Heart left ventricle (tissue), 16 donors: ENCODE data around the gene MS4A18. TPM values are rescaled to one million over a fixed set of nuclear protein-coding genes. Genes with fewer than 3 reads are reported as not detected.

ENCODE experiments used
- ATAC-seq, 4 donors: fragments of 200-7000 bp; cut with Tn5 transposase; one replicate each; pipeline ENCODE4 v1.9.1; 2020 to 2022; ENCODE audit warnings: moderate library complexity in 4 of 4, mild to moderate bottlenecking in 3 of 4, moderate number of reproducible peaks in 1 of 4
- DNase-seq, 5 donors: peaks; one replicate each; pipeline ENCODE4 v3.0.0-alpha.2; 2020
- H3K27ac ChIP-seq, 12 donors: fragments of 200-600 bp; sonication (generic) in 4 of 12; one replicate each; pipeline versions ENCODE4 v1.5.0 to v1.8.0; 2016 to 2022; ENCODE audit warnings: mild to moderate bottlenecking in 2 of 12
- H3K27me3 ChIP-seq, 9 donors: fragments of 200-600 bp; sonication (generic) in 2 of 9; one replicate each; pipeline versions ENCODE4 v1.5.1 to v1.8.0; 2016 to 2022; ENCODE audit warnings: mild to moderate bottlenecking in 3 of 9
- H3K36me3 ChIP-seq, 9 donors: fragments of 200-600 bp; sonication (generic) in 2 of 9; one replicate each; pipeline versions ENCODE4 v1.5.0 to v1.8.0; 2018 to 2022; ENCODE audit warnings: mild to moderate bottlenecking in 2 of 9
- H3K4me1 ChIP-seq, 12 donors: fragments of 200-600 bp; sonication (generic) in 4 of 12; one replicate each; pipeline versions ENCODE4 v1.5.0 to v1.8.0; 2016 to 2022; ENCODE audit warnings: mild to moderate bottlenecking in 3 of 12
- H3K4me3 ChIP-seq, 12 donors: fragments of 200-600 bp; sonication (generic) in 4 of 12; one replicate each; pipeline versions ENCODE4 v1.5.0 to v1.8.0; 2017 to 2022; ENCODE audit warnings: mild to moderate bottlenecking in 9 of 12, moderate library complexity in 4 of 12
- H3K9me3 ChIP-seq, 12 donors: fragments of 200-600 bp; sonication (generic) in 4 of 12; one replicate each; pipeline versions ENCODE4 v1.5.0 to v1.8.0; 2016 to 2022; ENCODE audit warnings: mild to moderate bottlenecking in 1 of 12
- POLR2A ChIP-seq, 2 donors: fragments of 450-650 bp; IDR thresholded peaks; one replicate each; pipeline ENCODE4 v1.6.1; 2017; ENCODE audit warnings: antibody characterized with exemption in 2 of 2, mild to moderate bottlenecking in 2 of 2, moderate library complexity in 2 of 2
- WGBS, 4 donors: extraction: QIAGEN DNeasy Blood & Tissue Kit in 2 of 4; methylation state at CpG; one replicate each; pipeline versions ENCODE4 v1.1.5 to v1.1.7; 2013 to 2018; 5-methylcytosine and 5-hydroxymethylcytosine counted together
- intact Hi-C, 10 donors: fragments of 100-400 bp; cut with DNase I; formaldehyde crosslinking; loops; one replicate each; pipeline versions ENCODE4 v1.11.1 to v1.14.2; 2022
- polyA plus RNA-seq, 2 donors: library from polyadenylated mRNA; stranded (reverse); fragments of 200-250 nt; gene quantifications; one replicate each; pipeline ENCODE4 v1.2.3, GENCODE V29; 2013
- total RNA-seq, 9 donors: library from RNA; depleted of rRNA in 2 of 9; stranded (reverse); fragments of >200 nt in 2 of 9; fragmentation: NEBNext Ultra II Directional in 3 of 9; extraction: Animal tissue kit (Norgen Biotek cat#: 25700) in 3 of 9; gene quantifications; one replicate each; pipeline versions ENCODE4 v1.1.0 to v1.2.4, GENCODE V29; 2016 to 2023
- TF ChIP-seq, protein P1 (sequence below), 12 donors: fragments of 200-600 bp; sonication (generic) in 4 of 12; IDR thresholded peaks; one replicate each; pipeline versions ENCODE4 v1.5.0 to v1.8.0; 2018 to 2022; ENCODE audit warnings: antibody characterized with exemption in 12 of 12, mild to moderate bottlenecking in 5 of 12
- donor health status: ischemic (EF 13 %, LVEDD 7.1; RV severe dilation, severe dysfunction).
- donor health status: healthy with polysubstance abuse.
- donor health status: DM: no; HTN: yes; CAD: no.
- donor health status: DM: no; HTN: no; CAD: no.
- donor health status: ischemic (EF 25% LVEDD 6.9; RV normal size, moderate dysfunction).
- donor health status: ischemic (EF 25% LVEDD 5.7; RV mildly dilated, moderate dysfunction).
- donor health status: healthy.
- donor health status: DM: yes; HTN: yes; CAD: no.
- donor health status: ischemic (EF 35%, LVEDD 5.7; RV mildly dilated, moderate dysfunction).
- donor health status: nonischemic (EF 11% LVEDD 7.7; RV severe dilation, severe dysfunction).
- donor health status: DM: yes; HTN: yes; CAD: no.
- donor health status: PGD.
- donor health status: ischemic (EF 29% LVEDD 5.4; RV normal size, mild dysfunction).
- donor health status: nonischemic (EF 23%, LVEDD 6.1; RV moderate dilation, normal function).

The MS4A18 gene
- total and polyA plus RNA-seq, 11 donors: not detected

DNA sequence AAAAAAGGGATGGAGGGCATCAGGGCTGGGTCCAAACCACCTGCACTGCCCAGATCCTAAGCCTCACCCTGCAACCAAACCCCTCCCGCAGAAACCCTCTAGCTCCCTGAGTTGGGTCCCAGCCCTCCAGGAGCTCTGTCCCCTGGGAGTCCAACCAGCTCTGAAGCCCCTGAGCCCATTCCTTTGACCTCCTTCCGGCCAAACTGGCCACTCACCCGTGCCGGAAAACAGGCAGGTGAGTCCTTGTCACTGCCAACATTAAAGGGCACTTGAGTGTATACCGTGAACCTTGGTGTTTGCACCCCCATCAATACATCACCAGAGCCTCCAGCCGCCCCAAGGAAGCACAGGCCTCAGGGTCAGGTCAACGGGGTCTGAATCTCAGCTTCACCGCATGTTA, 43.7 kb downstream of the MS4A18 start:
- no peak for TF ChIP-seq POLR2A (IDR thresholded peaks at IDR 0.05)
- TF ChIP-seq, protein P1, sequence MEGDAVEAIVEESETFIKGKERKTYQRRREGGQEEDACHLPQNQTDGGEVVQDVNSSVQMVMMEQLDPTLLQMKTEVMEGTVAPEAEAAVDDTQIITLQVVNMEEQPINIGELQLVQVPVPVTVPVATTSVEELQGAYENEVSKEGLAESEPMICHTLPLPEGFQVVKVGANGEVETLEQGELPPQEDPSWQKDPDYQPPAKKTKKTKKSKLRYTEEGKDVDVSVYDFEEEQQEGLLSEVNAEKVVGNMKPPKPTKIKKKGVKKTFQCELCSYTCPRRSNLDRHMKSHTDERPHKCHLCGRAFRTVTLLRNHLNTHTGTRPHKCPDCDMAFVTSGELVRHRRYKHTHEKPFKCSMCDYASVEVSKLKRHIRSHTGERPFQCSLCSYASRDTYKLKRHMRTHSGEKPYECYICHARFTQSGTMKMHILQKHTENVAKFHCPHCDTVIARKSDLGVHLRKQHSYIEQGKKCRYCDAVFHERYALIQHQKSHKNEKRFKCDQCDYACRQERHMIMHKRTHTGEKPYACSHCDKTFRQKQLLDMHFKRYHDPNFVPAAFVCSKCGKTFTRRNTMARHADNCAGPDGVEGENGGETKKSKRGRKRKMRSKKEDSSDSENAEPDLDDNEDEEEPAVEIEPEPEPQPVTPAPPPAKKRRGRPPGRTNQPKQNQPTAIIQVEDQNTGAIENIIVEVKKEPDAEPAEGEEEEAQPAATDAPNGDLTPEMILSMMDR (IDR thresholded peaks at IDR 0.05): no peak
- H3K27ac ChIP-seq: no peak overlapping the region
- DNase-seq (no peak), ATAC-seq (no peak)
- WGBS, 4 donors: 88 to 93% (median 91%) methylated on average over 5 to 8 of the region's 8 CpGs
- H3K4me3 ChIP-seq: no peak overlapping the region
- H3K4me1 ChIP-seq: no peaks in the 10 kb centered on the region
- peaks cover 0 to 70% (median 4%) of the 10 kb centered on the region in 9 donors for H3K27me3 ChIP-seq
- H3K36me3 ChIP-seq: no peaks in the 10 kb centered on the region
- no peaks in the 10 kb centered on the region for H3K9me3 ChIP-seq
- intact Hi-C loops: no loop called here

DNA sequence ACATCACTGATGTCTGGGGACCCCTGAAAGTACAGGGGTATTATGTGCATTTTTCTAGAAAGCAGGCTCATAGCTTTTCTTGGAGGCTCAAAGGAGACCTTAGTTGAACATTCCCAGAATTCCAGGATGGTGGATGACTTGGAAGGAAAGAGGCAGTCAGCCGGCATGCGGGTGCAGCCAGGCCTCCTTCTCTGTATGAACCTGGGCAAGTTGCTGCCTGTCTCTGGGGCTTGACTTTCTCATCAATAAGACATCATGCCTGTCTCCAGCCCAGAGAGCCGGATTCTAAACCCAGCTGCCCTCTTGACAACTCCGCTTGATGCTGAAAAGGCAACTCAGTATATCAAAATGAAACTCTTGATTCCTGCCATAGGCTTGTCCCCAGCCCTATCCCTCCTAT, 44.8 kb downstream of the MS4A18 start:
- Histone ChIP-seq H3K4me1 (no peaks in the 10 kb centered on the region), H3K9me3 (no peaks in the 10 kb centered on the region), H3K36me3 (no peaks in the 10 kb centered on the region), H3K27ac (no peak overlapping the region), H3K4me3 (no peak overlapping the region), H3K27me3 (peaks cover 0 to 59% (median 4%) of the 10 kb centered on the region in 9 donors)
- 75 to 81% (median 76%) methylated on average over 4 of the region's 4 CpGs for WGBS, 4 donors
- intact Hi-C loops: no loop called here
- no peak for TF ChIP-seq POLR2A (IDR thresholded peaks at IDR 0.05)
- TF ChIP-seq, protein P1 (IDR thresholded peaks at IDR 0.05): no peak
- DNase-seq: no peak
- ATAC-seq: no peak

DNA sequence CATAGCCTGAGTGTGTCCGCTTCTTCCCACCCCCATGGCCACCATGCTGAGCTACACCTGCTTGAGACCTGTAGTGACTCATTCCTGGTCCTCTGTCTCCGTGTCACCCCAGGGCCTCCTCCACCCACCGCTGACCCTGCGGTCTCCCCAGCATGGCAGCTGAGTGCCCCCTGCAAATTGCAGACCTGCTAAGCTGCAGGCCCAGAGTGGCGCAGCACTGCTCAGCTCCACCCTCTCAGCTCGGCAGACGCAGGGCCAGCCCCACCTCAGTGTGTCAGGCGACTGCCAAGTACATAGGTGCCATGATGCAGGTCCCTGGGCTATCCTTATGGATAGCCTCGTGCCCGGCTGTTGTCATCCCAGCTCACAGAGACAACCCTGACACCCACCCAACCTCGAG, 45.3 kb downstream of the MS4A18 start:
- intact Hi-C loops: loop anchor here in 4 of 10 donors (5.0 to 10.0 kb wide), 3 partner anchors 127 to 415 kb away; no protein-coding TSS in a partner anchor
- peaks cover 0 to 59% (median 4%) of the 10 kb centered on the region in 9 donors for H3K27me3 ChIP-seq

DNA sequence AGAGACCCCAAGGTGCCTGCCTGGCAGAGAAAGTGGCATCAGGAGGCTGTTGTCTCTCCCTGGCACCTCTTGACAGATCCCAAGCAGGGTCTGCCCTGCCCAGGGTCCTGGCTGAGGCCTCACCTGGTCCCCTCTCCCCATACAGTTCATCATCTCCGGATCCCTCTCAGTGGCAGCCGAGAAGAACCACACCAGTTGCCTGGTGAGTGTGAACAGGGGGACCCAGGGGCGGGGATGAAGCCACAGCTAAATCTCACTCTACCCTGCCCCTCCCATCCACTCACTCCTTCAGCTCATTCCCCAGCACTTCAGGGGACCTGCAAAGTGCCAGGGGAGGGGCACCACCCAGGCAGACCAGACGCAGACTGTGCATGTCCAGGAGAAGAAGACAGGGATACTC, 46.6 kb downstream of the MS4A18 start:
- intact Hi-C loops: loop anchor here in 4 of 10 donors (5.0 to 10.0 kb wide), 3 partner anchors 126 to 414 kb away; no protein-coding TSS in a partner anchor
- H3K27me3 ChIP-seq: peaks cover 0 to 46% (median 4%) of the 10 kb centered on the region in 9 donors
- ATAC-seq: no peak

More for the DNA sequence above, 45.3 kb downstream of the MS4A18 start:
- Histone ChIP-seq H3K9me3 (no peaks in the 10 kb centered on the region), H3K4me3 (no peak overlapping the region), H3K4me1 (no peaks in the 10 kb centered on the region), H3K27ac (no peak overlapping the region), H3K36me3 (no peaks in the 10 kb centered on the region)
- ATAC-seq (no peak), DNase-seq (no peak)
- 78 to 88% (median 86%) methylated on average over 10 to 11 of the region's 11 CpGs for WGBS, 4 donors
- no peak for TF ChIP-seq POLR2A (IDR thresholded peaks at IDR 0.05)
- TF ChIP-seq, protein P1 (IDR thresholded peaks at IDR 0.05): no peak

More for the DNA sequence above, 46.6 kb downstream of the MS4A18 start:
- no peak overlapping the region for H3K4me3 ChIP-seq
- no peaks in the 10 kb centered on the region for H3K36me3 ChIP-seq
- no peak for DNase-seq
- peaks cover 0 to 12% (median 7%) of the 10 kb centered on the region in 12 donors for H3K4me1 ChIP-seq
- H3K9me3 ChIP-seq: no peaks in the 10 kb centered on the region
- no peak overlapping the region for H3K27ac ChIP-seq
- 77 to 87% (median 80%) methylated on average over 3 to 4 of the region's 4 CpGs for WGBS, 4 donors
- TF ChIP-seq, protein P1 (IDR thresholded peaks at IDR 0.05): no peak
- TF ChIP-seq POLR2A (IDR thresholded peaks at IDR 0.05): no peak
